Measurements from ENCODE around the gene PKP4. TPM values are rescaled to one million over a fixed set of nuclear protein-coding genes. Genes with fewer than 3 reads are reported as not detected.

The PKP4 gene
- total and polyA plus RNA-seq, 9 of the 15 experiments (the other 6 are each of a cell fraction or from before 2014, with no cell fraction given), result 24.6 to 99.1 (median 74.0) TPM

- intact Hi-C loops (cut with micrococcal nuclease), result no loop called here
- H4K20me1 ChIP-seq (replicated peaks; ENCODE audit: control insufficient read depth, insufficient read depth, low read length), result no peaks in the 10 kb centered on the region
- TF ChIP-seq SAFB (IDR thresholded peaks at IDR 0.05; ENCODE audit: borderline replicate concordance, low read depth, low read length) (no peak), DPF2 (IDR thresholded peaks at IDR 0.05) (no peak), SAFB2 (IDR thresholded peaks at IDR 0.05; ENCODE audit: borderline replicate concordance, low read depth, low read length, severe bottlenecking) (no peak), YY1 (IDR thresholded peaks at IDR 0.05; ENCODE audit: borderline replicate concordance in 1 of 3, control insufficient read depth in 1 of 3, extremely low read depth in 1 of 3, insufficient read depth in 3 of 3, insufficient read length in 1 of 3, insufficient replicate concordance in 2 of 3, low read depth in 1 of 3, low read length in 2 of 3) (no peak), ZNF583 (CRISPR knock-in tag; IDR thresholded peaks at IDR 0.05) (no peak), ZNF197 (CRISPR knock-in tag; IDR thresholded peaks at IDR 0.05; ENCODE audit: low read depth) (no peak), BRD9 (IDR thresholded peaks at IDR 0.05; ENCODE audit: low read depth, partially characterized antibody) (no peak), SP1 (CRISPR knock-in tag; IDR thresholded peaks at IDR 0.05) (no peak), POLR2AphosphoS5 (IDR thresholded peaks at IDR 0.05; ENCODE audit: control insufficient read depth, insufficient read depth, low read depth, low read length) (no peak), RB1 (IDR thresholded peaks at IDR 0.05; ENCODE audit: low read depth) (no peak), MTF1 (CRISPR knock-in tag; IDR thresholded peaks at IDR 0.05; ENCODE audit: borderline replicate concordance) (no peak)
These were observed 127.2 kb downstream of the PKP4 start for GRCh38 chr2:158583923-158584322.

More at GRCh38 chr2:158583923-158584322, 127.2 kb downstream of the PKP4 start:
- no peak for ATAC-seq
- Histone ChIP-seq H3K9ac (ENCODE audit: insufficient read depth in 1 of 2, low read depth in 2 of 2, low read length in 2 of 2) (no peak overlapping the region), H3K4me1 (replicated peaks in 1 of 2; ENCODE audit: control insufficient read depth in 2 of 2, insufficient read depth in 2 of 2, low read length in 2 of 2) (no peaks in the 10 kb centered on the region), H3K9me1 (ENCODE audit: control insufficient read depth, insufficient read depth, low read length) (no peaks in the 10 kb centered on the region), H3K36me3 (ENCODE audit: control insufficient read depth, insufficient read depth, low read length) (peaks cover 24% of the 10 kb centered on the region; the same call in 1 of the 3 replicates), H3K9me3 (replicated peaks; ENCODE audit: control insufficient read depth, insufficient read depth, low read depth, low read length) (no peaks in the 10 kb centered on the region), H3K79me2 (ENCODE audit: control insufficient read depth, insufficient read depth, low read length) (no peaks in the 10 kb centered on the region), H3K4me2 (ENCODE audit: insufficient read depth, low read length) (no peak overlapping the region), H2AFZ (ENCODE audit: low read depth, low read length) (no peak overlapping the region), H3K27me3 (ENCODE audit: control insufficient read depth in 2 of 2, insufficient read depth in 2 of 2, low read length in 2 of 2) (no peaks in the 10 kb centered on the region), H3K4me3 (no peak overlapping the region), H3K27ac (ENCODE audit: extremely low read depth, low read depth, low read length) (no peak overlapping the region)
- CTCF ChIA-PET (ENCODE audit: low intra/inter-chr PET ratio), result no interaction called here
- no peak for DNase-seq (ENCODE audit: extremely low read depth in 1 of 4, low spot score in 3 of 4)
- BruUV-seq (replicated peaks), result no TSS peak
- WGBS (ENCODE audit: insufficient coverage, low coverage, missing lambda C conversion rate), result 97% methylated on average over 19 of the region's 19 CpGs
- POLR2A ChIA-PET, result no interaction called here
- in situ Hi-C loops (cut with MboI), result no loop called here
- no peak for FAIRE-seq
